OCI-LY3 (cell line): Measurements from ENCODE around the gene MED28.

Source experiments
- CTCF ChIP-seq: fragments of 200-600, 300-600 bp; sonication (generic); IDR thresholded peaks from 2 replicates; pipeline ENCODE4 v1.5.1; 2014; ENCODE audit warnings: antibody characterized with exemption, low read length, low read depth
- EZH2phosphoT487 ChIP-seq: fragments of 200-600 bp; shearing (Covaris generic); IDR thresholded peaks from 2 replicates; pipeline ENCODE4 v1.6.1; 2018; ENCODE audit warnings: antibody characterized with exemption, mixed run types, low read depth

DNA sequence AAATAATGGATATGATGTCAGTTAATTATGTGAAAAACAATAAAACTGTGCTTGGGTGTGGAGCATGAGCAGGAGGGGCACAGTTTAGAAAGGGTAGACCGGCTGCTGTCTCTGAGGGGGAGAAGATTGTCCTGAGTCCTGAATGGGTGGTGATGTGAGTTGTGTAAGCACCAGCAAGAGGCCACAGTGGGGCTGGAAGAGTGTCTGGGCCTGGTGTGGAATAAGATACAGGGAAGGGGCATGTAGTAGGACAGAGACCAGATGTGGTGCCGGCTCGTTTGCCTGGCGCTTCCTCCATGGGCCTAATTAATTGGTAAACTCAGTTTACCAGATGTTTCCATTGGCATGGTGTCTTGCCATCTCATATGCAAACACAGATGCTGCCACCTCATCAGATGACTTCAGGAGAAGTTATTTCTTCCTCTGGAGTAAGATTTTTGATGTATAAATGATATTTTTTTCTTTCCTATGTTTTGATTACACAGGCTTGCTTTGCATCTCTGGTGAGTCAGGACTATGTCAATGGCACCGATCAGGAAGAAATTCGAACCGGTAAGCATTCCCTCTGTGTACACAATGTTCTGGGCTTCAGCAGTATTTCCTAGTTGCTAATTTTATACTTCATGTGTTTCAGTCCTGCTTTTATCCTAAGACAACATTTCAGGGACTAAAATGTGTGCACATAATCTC lies 5.1 kb downstream of the MED28 start:
- TF ChIP-seq CTCF (no peak), EZH2phosphoT487 (no peak)
